ENCODE measurements around the gene A4GALT. TPM values are rescaled to one million over a fixed set of nuclear protein-coding genes. Genes with fewer than 3 reads are reported as not detected.

The A4GALT gene
- total and polyA plus RNA-seq, 2 donors from 2014 or later = 76.2 to 186 TPM

DNA sequence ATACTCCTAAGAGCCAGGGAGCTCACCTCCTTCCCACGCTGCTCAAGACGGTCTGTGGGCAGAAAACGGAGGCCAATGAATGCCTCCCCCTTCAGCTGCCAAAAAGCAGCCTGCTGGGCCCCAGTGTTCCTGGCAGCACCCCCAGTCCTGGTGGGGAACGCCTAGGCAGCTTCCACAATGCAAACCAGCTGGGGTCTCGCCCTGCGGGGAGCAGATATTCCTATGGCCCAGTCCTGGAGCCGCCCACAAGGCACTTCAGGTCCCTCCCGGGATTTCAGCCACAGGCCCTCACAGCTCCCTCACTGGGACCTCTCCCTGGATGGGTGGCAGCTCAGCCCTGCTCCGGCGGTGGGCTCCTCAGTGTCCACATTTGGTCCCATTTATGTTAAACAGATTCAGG, 29.2 kb downstream of the A4GALT start:
- FAIRE-seq (no peak), DNase-seq (peak in 1 of 5 donors; percentile 74)
- TF ChIP-seq, protein P1, sequence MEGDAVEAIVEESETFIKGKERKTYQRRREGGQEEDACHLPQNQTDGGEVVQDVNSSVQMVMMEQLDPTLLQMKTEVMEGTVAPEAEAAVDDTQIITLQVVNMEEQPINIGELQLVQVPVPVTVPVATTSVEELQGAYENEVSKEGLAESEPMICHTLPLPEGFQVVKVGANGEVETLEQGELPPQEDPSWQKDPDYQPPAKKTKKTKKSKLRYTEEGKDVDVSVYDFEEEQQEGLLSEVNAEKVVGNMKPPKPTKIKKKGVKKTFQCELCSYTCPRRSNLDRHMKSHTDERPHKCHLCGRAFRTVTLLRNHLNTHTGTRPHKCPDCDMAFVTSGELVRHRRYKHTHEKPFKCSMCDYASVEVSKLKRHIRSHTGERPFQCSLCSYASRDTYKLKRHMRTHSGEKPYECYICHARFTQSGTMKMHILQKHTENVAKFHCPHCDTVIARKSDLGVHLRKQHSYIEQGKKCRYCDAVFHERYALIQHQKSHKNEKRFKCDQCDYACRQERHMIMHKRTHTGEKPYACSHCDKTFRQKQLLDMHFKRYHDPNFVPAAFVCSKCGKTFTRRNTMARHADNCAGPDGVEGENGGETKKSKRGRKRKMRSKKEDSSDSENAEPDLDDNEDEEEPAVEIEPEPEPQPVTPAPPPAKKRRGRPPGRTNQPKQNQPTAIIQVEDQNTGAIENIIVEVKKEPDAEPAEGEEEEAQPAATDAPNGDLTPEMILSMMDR (IDR thresholded peaks at IDR 0.05; ENCODE audit: borderline replicate concordance, extremely low read depth, insufficient read depth) = no peak
- H3K4me3 ChIP-seq (ENCODE audit: low read length in 3 of 3) = no peak overlapping the region
- H3K9ac ChIP-seq (ENCODE audit: low read length in 3 of 3) = no peak overlapping the region
- H3K27me3 ChIP-seq (ENCODE audit: control insufficient read depth, insufficient read depth, low read length) = no peaks in the 10 kb centered on the region
- H3K4me1 ChIP-seq (ENCODE audit: control insufficient read depth in 2 of 3, insufficient read depth in 2 of 3, low read depth in 1 of 3, low read length in 3 of 3) = peaks cover 0 to 30% (median 18%) of the 10 kb centered on the region in 3 donors
- no peak overlapping the region for H3K27ac ChIP-seq (ENCODE audit: low read depth in 2 of 2, low read length in 2 of 2)
- H3K9me3 ChIP-seq (ENCODE audit: control insufficient read depth in 2 of 3, insufficient read depth in 1 of 3, low read length in 3 of 3) = no peaks in the 10 kb centered on the region
- intact Hi-C loops (cut with DNase I) = no loop called here
- H3K36me3 ChIP-seq (ENCODE audit: control insufficient read depth in 2 of 3, insufficient read depth in 3 of 3, low read length in 3 of 3) = peaks cover 0 to 5% (median 0%) of the 10 kb centered on the region in 3 donors

DNA sequence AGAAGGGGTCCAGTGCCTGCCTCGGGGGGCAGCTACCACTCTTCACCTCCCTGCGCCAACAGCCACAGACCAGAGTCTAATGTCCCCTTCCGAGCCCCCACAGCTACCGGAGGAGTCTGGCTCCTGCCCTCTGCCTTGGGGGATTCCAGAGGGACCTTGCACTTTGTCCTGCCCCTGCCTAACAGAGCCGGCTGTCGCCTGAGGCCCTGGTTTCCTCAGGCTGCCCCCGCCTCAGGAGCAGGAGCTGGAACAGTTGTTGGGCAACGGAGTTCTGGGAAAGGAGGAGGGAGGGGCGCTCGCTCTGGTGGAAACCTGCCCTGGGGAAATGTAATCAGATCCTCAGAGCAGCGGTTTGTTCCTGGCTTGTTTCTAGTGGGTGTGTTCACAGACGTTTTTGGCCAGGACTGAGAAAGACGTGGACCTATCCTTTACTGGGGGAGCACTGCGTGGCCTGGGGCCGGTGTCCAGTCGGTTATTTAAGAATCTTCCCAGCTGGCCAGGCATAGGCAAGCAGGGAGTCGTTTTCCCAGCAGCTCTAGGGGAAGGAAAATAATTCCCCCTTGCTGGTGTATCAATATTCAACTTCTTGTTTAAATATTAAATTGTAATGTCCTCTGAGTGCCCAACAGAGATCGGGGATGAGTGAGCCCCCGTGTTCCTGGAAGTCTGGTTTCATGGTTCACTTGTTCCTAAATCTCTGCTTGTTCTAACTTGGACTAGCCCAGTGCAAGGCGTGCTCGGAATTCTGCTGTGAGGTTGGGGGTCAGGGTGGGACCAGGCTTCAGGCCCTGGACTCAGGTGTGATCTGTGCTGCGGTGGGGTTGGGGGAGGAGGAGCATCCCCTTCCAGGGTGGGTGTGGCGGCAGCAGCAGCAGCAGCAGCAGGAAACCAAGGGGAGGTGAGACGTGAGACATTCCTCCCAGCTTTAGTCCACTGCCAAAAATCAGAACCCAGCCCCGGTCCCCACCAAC, 32.1 kb downstream of the A4GALT start:
- Histone ChIP-seq H3K36me3 (ENCODE audit: control insufficient read depth in 2 of 3, insufficient read depth in 3 of 3, low read length in 3 of 3) (peaks cover 0 to 5% (median 0%) of the 10 kb centered on the region in 3 donors), H3K27ac (ENCODE audit: low read depth in 2 of 2, low read length in 2 of 2) (peak overlapping the region; percentile 89 to 97), H3K9ac (ENCODE audit: low read length in 3 of 3) (peak overlapping the region in 2 of 3 donors; percentile 41 to 63), H3K27me3 (ENCODE audit: control insufficient read depth, insufficient read depth, low read length) (no peaks in the 10 kb centered on the region), H3K4me1 (ENCODE audit: control insufficient read depth in 2 of 3, insufficient read depth in 2 of 3, low read depth in 1 of 3, low read length in 3 of 3) (peaks cover 0 to 51% (median 39%) of the 10 kb centered on the region in 3 donors), H3K4me3 (ENCODE audit: low read length in 3 of 3) (peak overlapping the region in 1 of 3 donors; percentile 38), H3K9me3 (ENCODE audit: control insufficient read depth in 2 of 3, insufficient read depth in 1 of 3, low read length in 3 of 3) (no peaks in the 10 kb centered on the region)
- TF ChIP-seq, protein P1 (IDR thresholded peaks at IDR 0.05; ENCODE audit: borderline replicate concordance, extremely low read depth, insufficient read depth) = no peak
- peak; percentile 93 to 98 (median 97) for DNase-seq
- intact Hi-C loops (cut with DNase I) = no loop called here
- FAIRE-seq = peak; percentile 90

DNA sequence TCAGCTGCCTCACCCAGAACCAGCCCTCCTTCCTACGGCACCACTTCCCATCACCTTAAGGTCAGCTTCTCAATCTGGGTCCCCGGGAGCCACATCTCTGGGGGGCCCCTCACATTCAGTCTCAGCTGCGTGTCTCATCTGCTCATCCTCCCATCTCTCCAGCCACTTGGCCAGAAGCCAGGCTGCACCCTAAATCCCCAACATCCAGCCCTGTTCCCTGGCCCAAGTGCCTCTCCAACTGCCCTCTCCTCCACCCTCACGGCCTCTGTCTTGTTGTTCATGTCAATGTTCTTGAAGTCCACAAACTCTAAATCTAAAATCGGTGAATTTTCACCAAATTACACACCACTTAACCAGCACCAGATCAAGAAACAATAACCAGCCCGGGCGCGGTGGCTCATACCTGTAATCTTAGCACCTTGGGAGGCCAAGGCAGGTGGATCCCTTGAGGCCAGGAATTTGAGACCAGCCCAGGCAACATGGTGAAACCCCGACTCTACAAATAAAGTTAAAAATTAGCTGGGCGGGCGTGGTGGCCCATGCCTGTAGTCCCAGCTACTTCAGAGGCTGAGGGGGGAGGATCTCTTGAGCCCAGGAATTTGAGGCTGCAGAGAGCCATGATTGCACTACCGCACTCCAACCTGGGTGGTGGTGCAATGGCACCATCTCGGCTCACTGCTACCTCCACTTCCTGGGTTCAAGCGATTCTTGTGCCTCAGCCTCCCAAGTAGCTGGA, 33.7 kb downstream of the A4GALT start:
- TF ChIP-seq, protein P1 (IDR thresholded peaks at IDR 0.05; ENCODE audit: borderline replicate concordance, extremely low read depth, insufficient read depth) = no peak
- no peaks in the 10 kb centered on the region for H3K36me3 ChIP-seq (ENCODE audit: control insufficient read depth in 2 of 3, insufficient read depth in 3 of 3, low read length in 3 of 3)
- H3K27me3 ChIP-seq (ENCODE audit: control insufficient read depth, insufficient read depth, low read length) = no peaks in the 10 kb centered on the region
- intact Hi-C loops (cut with DNase I) = no loop called here
- H3K9ac ChIP-seq (ENCODE audit: low read length in 3 of 3) = no peak overlapping the region
- H3K4me3 ChIP-seq (ENCODE audit: low read length in 3 of 3) = no peak overlapping the region
- DNase-seq (peak in 1 of 5 donors; percentile 79), FAIRE-seq (no peak)
- no peaks in the 10 kb centered on the region for H3K9me3 ChIP-seq (ENCODE audit: control insufficient read depth in 2 of 3, insufficient read depth in 1 of 3, low read length in 3 of 3)
- peak overlapping the region; percentile 83 to 89 for H3K27ac ChIP-seq (ENCODE audit: low read depth in 2 of 2, low read length in 2 of 2)
- H3K4me1 ChIP-seq (ENCODE audit: control insufficient read depth in 2 of 3, insufficient read depth in 2 of 3, low read depth in 1 of 3, low read length in 3 of 3) = peaks cover 0 to 58% (median 48%) of the 10 kb centered on the region in 3 donors

Data from kidney (tissue), 14 donors.